GM12878 (cell line): ENCODE data around the gene PILRB. TPM values are rescaled to one million over a fixed set of nuclear protein-coding genes. Genes with fewer than 3 reads are reported as not detected.

ENCODE experiments used
- CBFB ChIP-seq: IDR thresholded peaks from 2 replicates; pipeline ENCODE4 v1.6.1; 2016; ENCODE audit warnings: antibody characterized with exemption, low read depth
- CBX3 ChIP-seq: fragments of 200-600 bp; sonication (generic); IDR thresholded peaks from 2 replicates; pipeline ENCODE4 v1.6.1; 2016; ENCODE audit warnings: low read depth, borderline replicate concordance
- CBX5 ChIP-seq: sonication (generic); IDR thresholded peaks from 2 replicates; pipeline ENCODE4 v1.6.1; 2016; ENCODE audit warnings: low read depth, moderate library complexity, mild to moderate bottlenecking, inconsistent platforms
- CHD4 ChIP-seq: fragments of 200-600 bp; sonication (generic); IDR thresholded peaks from 2 replicates; pipeline ENCODE4 v1.6.1; 2016; ENCODE audit warnings: mild to moderate bottlenecking
- CREM ChIP-seq: IDR thresholded peaks from 2 replicates; pipeline ENCODE4 v1.6.1; 2014; ENCODE audit warnings: antibody characterized with exemption, low read depth
- EP300 ChIP-seq, 2 experiments: fragments of 150-350 bp in 1 of 2; IDR thresholded peaks; 2 replicates each; pipeline ENCODE4 v1.6.1; 2011 to 2012; ENCODE audit warnings: low read depth in 2 of 2, low read length in 2 of 2, borderline replicate concordance in 1 of 2, improper control_type of control experiment in 1 of 2, inconsistent platforms in 1 of 2; ENCODE audit not compliant: control insufficient read depth in 1 of 2
- EZH2 ChIP-seq: IDR thresholded peaks from 2 replicates; pipeline ENCODE4 v1.6.1; 2012; ENCODE audit warnings: low read depth, mild to moderate bottlenecking, control low read depth, inconsistent platforms, low read length, borderline replicate concordance; ENCODE audit not compliant: control insufficient read depth
- GABPA ChIP-seq: IDR thresholded peaks from 2 replicates; pipeline ENCODE4 v1.6.1; 2014; ENCODE audit warnings: antibody characterized with exemption, low read depth, mild to moderate bottlenecking, inconsistent platforms
- IKZF2 ChIP-seq, 2 experiments: fragments of 450-650 bp; IDR thresholded peaks; 2 replicates each; pipeline ENCODE4 v1.6.1; 2017; ENCODE audit warnings: mild to moderate bottlenecking in 2 of 2, moderate library complexity in 2 of 2
- IRF4 ChIP-seq: IDR thresholded peaks from 2 replicates; pipeline ENCODE4 v1.6.1; 2011; ENCODE audit warnings: low read depth, low read length
- MEF2A ChIP-seq: IDR thresholded peaks from 2 replicates; pipeline ENCODE4 v1.6.1; 2011; ENCODE audit warnings: low read depth, mild to moderate bottlenecking, low read length, moderate library complexity; ENCODE audit not compliant: insufficient read depth
- MLLT1 ChIP-seq: fragments of 450-650 bp; IDR thresholded peaks from 2 replicates; pipeline ENCODE4 v1.6.1; 2016; ENCODE audit warnings: mild to moderate bottlenecking
- MXI1 ChIP-seq: fragments of 150-350 bp; IDR thresholded peaks from 2 replicates; pipeline ENCODE4 v1.6.1; 2011; ENCODE audit warnings: low read depth, mild to moderate bottlenecking, inconsistent platforms, low read length, improper control_type of control experiment
- NFIC ChIP-seq: IDR thresholded peaks from 2 replicates; pipeline ENCODE4 v1.6.1; 2012; ENCODE audit warnings: low read depth, mild to moderate bottlenecking, inconsistent platforms, low read length, moderate library complexity
- NKRF ChIP-seq: fragments of 450-650 bp; conservative IDR thresholded peaks from 2 replicates; pipeline ENCODE4 v1.6.1; 2017; ENCODE audit warnings: mild to moderate bottlenecking, moderate library complexity
- POLR2AphosphoS2 ChIP-seq: IDR thresholded peaks from 2 replicates; pipeline ENCODE4 v1.6.1; 2011; ENCODE audit warnings: low read depth, mild to moderate bottlenecking, low read length, improper control_type of control experiment, moderate library complexity
- RUNX3 ChIP-seq: IDR thresholded peaks from 2 replicates; pipeline ENCODE4 v1.6.1; 2012; ENCODE audit warnings: low read length, inconsistent platforms
- SMARCA5 ChIP-seq: fragments of 450-650 bp; IDR thresholded peaks from 2 replicates; pipeline ENCODE4 v1.6.1; 2017; ENCODE audit warnings: mild to moderate bottlenecking
- STAT3 ChIP-seq: IDR thresholded peaks from 2 replicates; pipeline ENCODE4 v1.6.1; 2011; ENCODE audit warnings: low read depth, low read length, improper control_type of control experiment
- TCF12 ChIP-seq: IDR thresholded peaks from 2 replicates; pipeline ENCODE4 v1.6.1; 2011; ENCODE audit warnings: low read depth, mild to moderate bottlenecking, low read length
- polyA plus RNA-seq, 11 experiments: library from polyadenylated mRNA; depleted of rRNA in 4 of 11; unstranded in 6 of 11; stranded (reverse) in 5 of 11; fragments of >200 nt; fragmentation: Nextera tagmentation in 4 of 11; fragmentation: Illumina TruSeq in 1 of 11; extraction: Ambion mirVana in 4 of 11; extraction: Trizol in 1 of 11; gene quantifications; 1 replicate in 1 of 11; 2 replicates in 10 of 11; pipeline versions ENCODE4 v1.2.1 to v1.2.3, GENCODE V29; 2011 to 2016; ENCODE audit warnings: inconsistent platforms in 2 of 11, missing spikeins in 2 of 11, low read depth in 1 of 11
- total RNA-seq, 4 experiments: library from RNA; depleted of rRNA in 3 of 4; stranded (reverse); fragments of >200 nt in 3 of 4; fragmentation: Illumina TruSeq in 1 of 4; extraction: Trizol in 1 of 4; gene quantifications; 2 replicates each; pipeline versions ENCODE4 v1.2.1 to v1.2.3, GENCODE V29; 2013 to 2021
- TF ChIP-seq, protein P1 (sequence below): IDR thresholded peaks from 2 replicates; pipeline ENCODE4 v1.6.1; 2012; ENCODE audit warnings: mild to moderate bottlenecking, low read depth, low read length
- TF ChIP-seq, protein P2 (sequence below): IDR thresholded peaks from 2 replicates; pipeline ENCODE4 v1.6.1; 2012; ENCODE audit warnings: low read length, inconsistent platforms

Gene PILRB
- total and polyA plus RNA-seq, 10 of the 15 experiments (the other 5 are each of a cell fraction or from before 2014, with no cell fraction given): 2.6 to 50.3 (median 22.0) TPM

DNA sequence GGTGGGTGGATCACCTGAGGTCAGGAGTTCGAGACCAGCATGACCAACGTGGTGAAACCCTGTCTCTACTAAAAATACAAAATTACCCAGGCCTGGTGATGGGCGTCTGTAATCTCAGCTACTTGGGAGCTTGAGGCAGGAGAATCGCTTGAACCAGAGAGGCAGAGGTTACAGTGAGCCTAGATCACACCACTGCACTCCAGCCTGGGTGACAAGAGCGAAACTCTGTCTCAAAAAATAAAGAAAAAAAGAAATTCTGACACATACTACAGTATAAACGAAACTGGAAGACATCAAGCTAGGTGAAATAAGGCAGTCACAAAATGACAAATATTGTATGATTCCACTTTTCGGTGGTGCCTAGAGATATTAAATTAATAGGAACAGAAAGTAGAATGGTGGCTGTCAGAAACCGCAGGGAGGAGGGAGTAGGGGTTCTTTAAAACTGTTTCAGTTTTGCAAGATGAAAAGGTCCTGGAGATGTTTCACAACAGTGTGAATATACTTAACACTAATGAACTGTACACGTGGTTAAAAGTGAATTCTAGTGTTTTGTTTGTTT lies 38.6 kb downstream of the PILRB start (continued):
- TF ChIP-seq POLR2AphosphoS2 (no peak), CBFB (peak; percentile 96), RUNX3 (peak; percentile 99), MEF2A (peak; percentile 70; the same call in 1 of the 2 replicates), IRF4 (peak; percentile 93), NKRF (peak; percentile 38; the same call in 1 of the 2 replicates), EP300 (IDR thresholded peaks at IDR 0.05; ENCODE audit: borderline replicate concordance in 1 of 2, control insufficient read depth in 1 of 2, low read depth in 2 of 2, low read length in 2 of 2) (peak; percentile 63 to 92; a peak in 2 of 4 replicates), MLLT1 (peak; percentile 87), MXI1 (peak; percentile 83; the same call in 1 of the 2 replicates), CHD4 (0 out of 2 replicates have a peak, but pooled peaks have one; percentile 37), STAT3 (peak; percentile 83; the same call in 1 of the 2 replicates), NFIC (peak; percentile 94), CREM (peak; percentile 43; the same call in 1 of the 2 replicates), CBX3 (no peak), CBX5 (peak; percentile 80; the same call in 1 of the 2 replicates), EZH2 (no peak), TCF12 (no peak), IKZF2 (IDR thresholded peaks at IDR 0.05) (peak; percentile 95 to 97), GABPA (peak; percentile 36; the same call in 1 of the 2 replicates), SMARCA5 (0 out of 2 replicates have a peak, but pooled peaks have one; percentile 54)
- TF ChIP-seq, protein P1, sequence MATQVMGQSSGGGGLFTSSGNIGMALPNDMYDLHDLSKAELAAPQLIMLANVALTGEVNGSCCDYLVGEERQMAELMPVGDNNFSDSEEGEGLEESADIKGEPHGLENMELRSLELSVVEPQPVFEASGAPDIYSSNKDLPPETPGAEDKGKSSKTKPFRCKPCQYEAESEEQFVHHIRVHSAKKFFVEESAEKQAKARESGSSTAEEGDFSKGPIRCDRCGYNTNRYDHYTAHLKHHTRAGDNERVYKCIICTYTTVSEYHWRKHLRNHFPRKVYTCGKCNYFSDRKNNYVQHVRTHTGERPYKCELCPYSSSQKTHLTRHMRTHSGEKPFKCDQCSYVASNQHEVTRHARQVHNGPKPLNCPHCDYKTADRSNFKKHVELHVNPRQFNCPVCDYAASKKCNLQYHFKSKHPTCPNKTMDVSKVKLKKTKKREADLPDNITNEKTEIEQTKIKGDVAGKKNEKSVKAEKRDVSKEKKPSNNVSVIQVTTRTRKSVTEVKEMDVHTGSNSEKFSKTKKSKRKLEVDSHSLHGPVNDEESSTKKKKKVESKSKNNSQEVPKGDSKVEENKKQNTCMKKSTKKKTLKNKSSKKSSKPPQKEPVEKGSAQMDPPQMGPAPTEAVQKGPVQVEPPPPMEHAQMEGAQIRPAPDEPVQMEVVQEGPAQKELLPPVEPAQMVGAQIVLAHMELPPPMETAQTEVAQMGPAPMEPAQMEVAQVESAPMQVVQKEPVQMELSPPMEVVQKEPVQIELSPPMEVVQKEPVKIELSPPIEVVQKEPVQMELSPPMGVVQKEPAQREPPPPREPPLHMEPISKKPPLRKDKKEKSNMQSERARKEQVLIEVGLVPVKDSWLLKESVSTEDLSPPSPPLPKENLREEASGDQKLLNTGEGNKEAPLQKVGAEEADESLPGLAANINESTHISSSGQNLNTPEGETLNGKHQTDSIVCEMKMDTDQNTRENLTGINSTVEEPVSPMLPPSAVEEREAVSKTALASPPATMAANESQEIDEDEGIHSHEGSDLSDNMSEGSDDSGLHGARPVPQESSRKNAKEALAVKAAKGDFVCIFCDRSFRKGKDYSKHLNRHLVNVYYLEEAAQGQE: no peak
- TF ChIP-seq, protein P2, sequence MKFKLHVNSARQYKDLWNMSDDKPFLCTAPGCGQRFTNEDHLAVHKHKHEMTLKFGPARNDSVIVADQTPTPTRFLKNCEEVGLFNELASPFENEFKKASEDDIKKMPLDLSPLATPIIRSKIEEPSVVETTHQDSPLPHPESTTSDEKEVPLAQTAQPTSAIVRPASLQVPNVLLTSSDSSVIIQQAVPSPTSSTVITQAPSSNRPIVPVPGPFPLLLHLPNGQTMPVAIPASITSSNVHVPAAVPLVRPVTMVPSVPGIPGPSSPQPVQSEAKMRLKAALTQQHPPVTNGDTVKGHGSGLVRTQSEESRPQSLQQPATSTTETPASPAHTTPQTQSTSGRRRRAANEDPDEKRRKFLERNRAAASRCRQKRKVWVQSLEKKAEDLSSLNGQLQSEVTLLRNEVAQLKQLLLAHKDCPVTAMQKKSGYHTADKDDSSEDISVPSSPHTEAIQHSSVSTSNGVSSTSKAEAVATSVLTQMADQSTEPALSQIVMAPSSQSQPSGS: peak; percentile 91
